BLaER1 (cell line): ENCODE measurements around the gene SYT12.

Experiments
- H3K27ac ChIP-seq: shearing (Covaris generic); formaldehyde crosslinking; 2 replicates; pipeline ENCODE4 v1.8.1; 2022
- H3K27me3 ChIP-seq: shearing (Covaris generic); formaldehyde crosslinking; 2 replicates; pipeline ENCODE4 v1.8.1; 2022
- H3K36me3 ChIP-seq: shearing (Covaris generic); formaldehyde crosslinking; 2 replicates; pipeline ENCODE4 v1.8.1; 2022
- H3K4me1 ChIP-seq: shearing (Covaris generic); formaldehyde crosslinking; 2 replicates; pipeline ENCODE4 v1.8.1; 2022
- H3K4me2 ChIP-seq: shearing (Covaris generic); formaldehyde crosslinking; 2 replicates; pipeline ENCODE4 v1.8.1; 2022
- H3K4me3 ChIP-seq: shearing (Covaris generic); formaldehyde crosslinking; 2 replicates; pipeline ENCODE4 v1.8.1; 2022
- H3K9ac ChIP-seq: shearing (Covaris generic); formaldehyde crosslinking; 2 replicates; pipeline ENCODE4 v1.8.1; 2022
- H3K9me3 ChIP-seq: shearing (Covaris generic); formaldehyde crosslinking; 2 replicates; pipeline ENCODE4 v1.8.1; 2022
- H4K20me1 ChIP-seq: shearing (Covaris generic); formaldehyde crosslinking; 2 replicates; pipeline ENCODE4 v1.8.1; 2022
- Cebpa-rat ChIP-seq: shearing (Covaris generic); IDR thresholded peaks from 2 replicates; pipeline ENCODE4 v1.8.1; 2022

Gene SYT12

DNA sequence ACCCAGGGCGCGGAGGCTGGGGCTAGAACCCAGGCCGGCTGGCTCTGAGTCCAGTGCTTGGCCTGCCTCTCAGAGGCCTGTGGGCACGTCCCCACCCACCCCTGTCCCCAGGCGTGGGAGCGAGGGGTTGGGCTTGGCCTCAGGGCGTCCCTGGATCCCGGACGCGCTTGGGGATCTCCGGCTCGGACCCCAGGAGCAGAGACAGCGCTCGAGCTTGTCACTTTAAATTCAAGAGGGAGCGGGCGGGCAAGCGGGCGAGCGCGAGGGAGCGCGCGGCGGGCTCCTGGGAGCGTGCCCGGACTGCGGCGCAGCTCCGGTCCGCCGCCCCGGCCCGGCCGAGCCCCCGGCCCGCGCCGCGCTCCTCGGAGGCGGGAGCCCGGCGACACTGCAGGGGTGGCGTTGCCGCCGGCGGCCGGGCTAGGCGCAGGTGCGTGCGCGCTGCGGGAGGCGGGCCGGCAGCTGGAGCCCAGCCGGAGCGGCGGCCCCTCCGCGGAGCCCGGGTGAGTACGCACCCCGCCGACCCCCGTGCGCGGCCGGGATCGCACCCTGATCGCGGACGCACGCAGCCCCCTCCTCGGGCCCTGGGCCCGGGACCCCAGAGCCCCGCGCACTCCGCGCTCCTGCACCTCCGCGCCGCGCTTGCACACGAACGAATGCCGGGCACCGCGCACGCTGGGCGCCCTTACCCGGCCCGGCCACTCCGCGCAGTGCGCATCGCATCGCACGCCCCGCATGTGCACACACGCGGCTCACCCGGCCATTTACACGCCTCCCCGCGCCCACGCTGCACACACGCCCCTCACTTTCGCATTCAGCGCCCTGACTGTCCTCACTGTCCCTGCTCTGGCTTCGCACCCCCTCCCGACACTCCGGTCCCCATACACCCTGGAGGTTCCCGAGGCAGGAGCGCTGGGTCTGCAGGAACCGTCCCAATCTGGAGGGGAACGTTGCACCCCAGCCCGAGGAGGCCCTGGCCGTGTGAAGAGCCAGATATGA, at the start of gene SYT12:
Gene SYT12, plus strand, starts transcription at position 174 of the 996 bp plus-strand sequence. CDS start 7,011 bp downstream, outside the sequence.
- Histone ChIP-seq H3K9ac (no peak within 1 kb of the TSS), H3K4me1 (peaks cover 35% of the 10 kb centered on the region), H3K36me3 (no peaks in the 10 kb centered on the region), H3K9me3 (no peaks in the 10 kb centered on the region), H4K20me1 (peaks cover 39% of the 10 kb centered on the region), H3K4me3 (no peak within 1 kb of the TSS), H3K27ac (no peak within 1 kb of the TSS), H3K4me2 (peak within 1 kb of the TSS; percentile 59), H3K27me3 (peaks cover 61% of the 10 kb centered on the region)
- no peak for TF ChIP-seq Cebpa-rat

- Histone ChIP-seq H4K20me1 (no peaks in the 10 kb centered on the region), H3K27me3 (no peaks in the 10 kb centered on the region), H3K36me3 (no peaks in the 10 kb centered on the region), H3K9me3 (peaks cover 20% of the 10 kb centered on the region), H3K27ac (no peak overlapping the region), H3K4me1 (peaks cover 9% of the 10 kb centered on the region), H3K4me2 (no peak overlapping the region), H3K9ac (no peak overlapping the region), H3K4me3 (no peak overlapping the region)
- no peak for TF ChIP-seq Cebpa-rat
These were observed 48.9 kb upstream of the SYT12 start for GRCh38 chr11:66973956-66974580.

DNA sequence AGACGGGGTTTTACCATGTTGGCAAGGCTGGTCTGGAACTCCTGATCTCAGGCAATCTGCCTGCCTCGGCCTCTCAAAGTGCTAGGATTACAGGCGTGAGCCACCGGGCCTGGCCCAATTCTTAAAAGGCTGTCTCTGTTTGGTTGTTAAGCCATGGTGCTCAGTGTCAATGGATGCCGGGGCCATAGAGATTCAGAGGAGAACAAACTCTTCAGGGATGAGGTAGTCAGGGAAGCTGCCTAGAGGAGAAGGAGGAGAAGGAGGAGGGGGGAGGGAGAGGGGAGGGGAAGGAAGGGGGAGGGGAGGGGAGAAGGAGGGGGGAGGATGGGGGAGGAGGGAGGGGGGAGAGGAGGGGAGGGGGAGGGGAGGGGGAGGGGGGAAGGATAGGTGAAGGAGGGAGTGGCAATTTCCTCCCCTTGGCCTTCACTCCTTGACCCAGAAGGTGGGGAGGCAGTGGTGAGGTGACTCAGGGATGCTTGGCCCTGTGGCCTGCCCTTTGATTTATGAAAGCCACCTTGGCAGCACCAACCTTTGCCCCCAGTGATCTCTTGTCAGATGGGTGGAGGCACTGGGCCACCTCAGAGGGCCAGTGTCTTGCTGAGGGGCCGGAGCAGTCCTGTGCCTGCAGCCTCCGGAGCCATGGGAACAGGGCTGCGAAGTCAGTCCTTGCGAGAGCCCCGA, 48.1 kb upstream of the SYT12 start, which contains the start of gene C11orf86:
Gene C11orf86, plus strand, starts transcription at position 581 of the 681 bp plus-strand sequence. Its CDS starts 59 bp downstream, at position 640.
- H3K4me2 ChIP-seq = no peak within 1 kb of the TSS
- peaks cover 28% of the 10 kb centered on the region for H3K9me3 ChIP-seq
- no peaks in the 10 kb centered on the region for H4K20me1 ChIP-seq
- H3K27me3 ChIP-seq = no peaks in the 10 kb centered on the region
- H3K27ac ChIP-seq = 0 out of 2 replicates have a peak within 1 kb of the TSS, but pooled peaks have one; percentile 46
- no peak within 1 kb of the TSS for H3K4me3 ChIP-seq
- 0 out of 2 replicates have a peak within 1 kb of the TSS, but pooled peaks have one; percentile 16 for H3K9ac ChIP-seq
- no peak for TF ChIP-seq Cebpa-rat
- H3K4me1 ChIP-seq = peaks cover 9% of the 10 kb centered on the region
- H3K36me3 ChIP-seq = no peaks in the 10 kb centered on the region; the same call in 1 of the 2 replicates

DNA sequence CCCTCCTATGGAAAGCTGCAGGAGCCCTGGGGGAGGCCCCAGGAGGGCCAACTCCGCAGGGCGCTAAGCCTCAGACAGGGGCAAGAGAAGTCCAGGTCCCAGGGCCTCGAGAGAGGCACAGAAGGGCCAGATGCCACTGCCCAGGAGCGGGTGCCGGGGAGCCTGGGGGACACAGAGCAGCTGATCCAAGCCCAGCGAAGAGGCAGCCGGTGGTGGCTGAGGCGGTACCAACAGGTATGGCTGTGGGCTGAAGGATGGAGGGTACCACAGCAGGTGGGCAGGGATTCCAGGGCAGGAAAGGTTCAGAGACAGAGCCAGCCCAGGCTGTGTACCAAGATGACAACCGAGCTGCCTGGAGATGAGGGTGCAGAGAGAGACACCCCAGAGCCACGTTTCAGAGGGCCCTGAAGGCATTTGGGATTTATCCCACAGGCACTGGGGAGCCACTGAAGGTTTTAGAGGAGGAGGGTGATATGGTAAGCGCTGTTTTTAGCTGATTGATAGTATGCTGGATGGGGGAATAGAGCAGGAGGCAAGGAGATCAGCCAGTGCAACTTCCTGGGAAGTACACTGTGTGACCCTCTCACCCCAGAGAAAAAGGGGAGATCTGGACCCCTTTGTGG, 47.4 kb upstream of the SYT12 start:
- Histone ChIP-seq H4K20me1 (no peaks in the 10 kb centered on the region), H3K9ac (0 out of 2 replicates have a peak overlapping the region, but pooled peaks have one; percentile 16), H3K36me3 (no peaks in the 10 kb centered on the region; the same call in 1 of the 2 replicates), H3K27me3 (no peaks in the 10 kb centered on the region), H3K4me3 (no peak overlapping the region), H3K9me3 (peaks cover 33% of the 10 kb centered on the region), H3K27ac (0 out of 2 replicates have a peak overlapping the region, but pooled peaks have one; percentile 7), H3K4me1 (peaks cover 11% of the 10 kb centered on the region), H3K4me2 (no peak overlapping the region)
- TF ChIP-seq Cebpa-rat = no peak

- no peak overlapping the region for H3K9ac ChIP-seq
- peaks cover 16% of the 10 kb centered on the region for H3K4me1 ChIP-seq
- no peak overlapping the region for H3K4me3 ChIP-seq
- peaks cover 33% of the 10 kb centered on the region for H3K9me3 ChIP-seq
- H3K4me2 ChIP-seq = peak overlapping the region; percentile 40; the same call in 1 of the 2 replicates
- H4K20me1 ChIP-seq = no peaks in the 10 kb centered on the region
- no peaks in the 10 kb centered on the region; the same call in 1 of the 2 replicates for H3K36me3 ChIP-seq
- peak overlapping the region; percentile 46; the same call in 1 of the 2 replicates for H3K27ac ChIP-seq
- TF ChIP-seq Cebpa-rat = no peak
- no peaks in the 10 kb centered on the region for H3K27me3 ChIP-seq
These were observed 46.9 kb upstream of the SYT12 start for GRCh38 chr11:66976028-66976467.

GRCh38 chr11:66976925-66977324, 46.0 kb upstream of the SYT12 start:
- Histone ChIP-seq H3K9ac (no peak overlapping the region), H3K4me2 (no peak overlapping the region), H3K4me1 (peaks cover 25% of the 10 kb centered on the region), H3K27ac (no peak overlapping the region), H3K4me3 (no peak overlapping the region), H3K36me3 (no peaks in the 10 kb centered on the region; the same call in 1 of the 2 replicates), H3K9me3 (peaks cover 33% of the 10 kb centered on the region), H3K27me3 (no peaks in the 10 kb centered on the region), H4K20me1 (no peaks in the 10 kb centered on the region)
- TF ChIP-seq Cebpa-rat = no peak

GRCh38 chr11:66978229-66978628, 44.7 kb upstream of the SYT12 start:
- no peak overlapping the region for H3K27ac ChIP-seq
- H3K9me3 ChIP-seq = peaks cover 33% of the 10 kb centered on the region
- no peak for TF ChIP-seq Cebpa-rat
- H4K20me1 ChIP-seq = no peaks in the 10 kb centered on the region
- peaks cover 38% of the 10 kb centered on the region for H3K4me1 ChIP-seq
- no peak overlapping the region for H3K4me3 ChIP-seq
- H3K36me3 ChIP-seq = no peaks in the 10 kb centered on the region; the same call in 1 of the 2 replicates
- H3K4me2 ChIP-seq = no peak overlapping the region
- H3K27me3 ChIP-seq = no peaks in the 10 kb centered on the region
- no peak overlapping the region for H3K9ac ChIP-seq

GRCh38 chr11:66978717-66979116, 44.2 kb upstream of the SYT12 start:
- TF ChIP-seq Cebpa-rat = no peak
- Histone ChIP-seq H3K9ac (no peak overlapping the region), H3K36me3 (no peaks in the 10 kb centered on the region; the same call in 1 of the 2 replicates), H3K27ac (no peak overlapping the region), H4K20me1 (no peaks in the 10 kb centered on the region), H3K4me1 (peaks cover 43% of the 10 kb centered on the region), H3K4me3 (no peak overlapping the region), H3K27me3 (no peaks in the 10 kb centered on the region), H3K4me2 (no peak overlapping the region), H3K9me3 (peaks cover 33% of the 10 kb centered on the region)
